GM23338 (cell line): ENCODE measurements around the gene LENEP.

ENCODE experiments used
- CREB1 ChIP-seq: fragments of 250-450 bp; sonication (Bioruptor Pico); IDR thresholded peaks from 2 replicates; pipeline ENCODE4 v1.5.0; 2020; ENCODE audit warnings: low read depth, mild to moderate bottlenecking, moderate library complexity
- ETS1 ChIP-seq: IDR thresholded peaks from 2 replicates; pipeline ENCODE4 v1.6.1; 2016; ENCODE audit warnings: antibody characterized with exemption
- EZH2 ChIP-seq: fragments of 200-600 bp; sonication (generic); IDR thresholded peaks from one replicate; pipeline ENCODE4 v1.8.0; 2017; ENCODE audit warnings: antibody characterized with exemption, mild to moderate bottlenecking, low read depth; ENCODE audit not compliant: unreplicated experiment
- EZH2phosphoT487 ChIP-seq: fragments of 200-600 bp; sonication (generic); IDR thresholded peaks from one replicate; pipeline ENCODE4 v1.8.1; 2018; ENCODE audit warnings: antibody characterized with exemption; ENCODE audit not compliant: unreplicated experiment
- JUNB ChIP-seq: IDR thresholded peaks from one replicate; pipeline ENCODE4 v1.6.1; 2016; ENCODE audit warnings: antibody characterized with exemption; ENCODE audit not compliant: unreplicated experiment
- POLR2AphosphoS5 ChIP-seq: IDR thresholded peaks from 2 replicates; pipeline ENCODE4 v1.6.1; 2016; ENCODE audit warnings: antibody characterized with exemption, low read depth
- REST ChIP-seq: IDR thresholded peaks from one replicate; pipeline ENCODE4 v1.6.1; 2018; ENCODE audit warnings: antibody characterized with exemption; ENCODE audit not compliant: unreplicated experiment
- STAT1 ChIP-seq: IDR thresholded peaks from one replicate; pipeline ENCODE4 v1.6.1; 2016; ENCODE audit warnings: antibody characterized with exemption; ENCODE audit not compliant: unreplicated experiment
- ZNF114 ChIP-seq: fragments of 250-450 bp; sonication (Bioruptor Pico); IDR thresholded peaks from 2 replicates; pipeline ENCODE4 v1.5.0; 2020; ENCODE audit warnings: mild to moderate bottlenecking, moderate library complexity
- ZNF331 ChIP-seq: fragments of 250-450 bp; sonication (Bioruptor Pico); IDR thresholded peaks from 2 replicates; pipeline ENCODE4 v1.5.0; 2020; ENCODE audit warnings: low read depth, mild to moderate bottlenecking, moderate library complexity
- TF ChIP-seq, protein P1 (sequence below), 2 experiments: fragments of 200-600 bp in 1 of 2; sonication (generic) in 1 of 2; conservative IDR thresholded peaks; 2 replicates each; pipeline versions ENCODE4 v1.5.1 to v1.6.1; 2016 to 2017; ENCODE audit warnings: antibody characterized with exemption in 2 of 2, low read depth in 2 of 2, mild to moderate bottlenecking in 2 of 2, moderate library complexity in 1 of 2
- TF ChIP-seq, protein P2 (sequence below): fragments of 250-450 bp; sonication (Bioruptor Pico); IDR thresholded peaks from 2 replicates; pipeline ENCODE4 v1.5.0; 2020; ENCODE audit warnings: mild to moderate bottlenecking, moderate library complexity

GRCh38 chr1:154951901-154952657, 41.3 kb upstream of the LENEP start:
- TF ChIP-seq EZH2phosphoT487 (no peak), STAT1 (no peak), POLR2AphosphoS5 (no peak), REST (no peak), EZH2 (no peak), ZNF114 (CRISPR knock-in tag) (no peak), ETS1 (no peak), JUNB (no peak), ZNF331 (CRISPR knock-in tag) (no peak), CREB1 (CRISPR knock-in tag) (no peak)
- TF ChIP-seq, protein P1, sequence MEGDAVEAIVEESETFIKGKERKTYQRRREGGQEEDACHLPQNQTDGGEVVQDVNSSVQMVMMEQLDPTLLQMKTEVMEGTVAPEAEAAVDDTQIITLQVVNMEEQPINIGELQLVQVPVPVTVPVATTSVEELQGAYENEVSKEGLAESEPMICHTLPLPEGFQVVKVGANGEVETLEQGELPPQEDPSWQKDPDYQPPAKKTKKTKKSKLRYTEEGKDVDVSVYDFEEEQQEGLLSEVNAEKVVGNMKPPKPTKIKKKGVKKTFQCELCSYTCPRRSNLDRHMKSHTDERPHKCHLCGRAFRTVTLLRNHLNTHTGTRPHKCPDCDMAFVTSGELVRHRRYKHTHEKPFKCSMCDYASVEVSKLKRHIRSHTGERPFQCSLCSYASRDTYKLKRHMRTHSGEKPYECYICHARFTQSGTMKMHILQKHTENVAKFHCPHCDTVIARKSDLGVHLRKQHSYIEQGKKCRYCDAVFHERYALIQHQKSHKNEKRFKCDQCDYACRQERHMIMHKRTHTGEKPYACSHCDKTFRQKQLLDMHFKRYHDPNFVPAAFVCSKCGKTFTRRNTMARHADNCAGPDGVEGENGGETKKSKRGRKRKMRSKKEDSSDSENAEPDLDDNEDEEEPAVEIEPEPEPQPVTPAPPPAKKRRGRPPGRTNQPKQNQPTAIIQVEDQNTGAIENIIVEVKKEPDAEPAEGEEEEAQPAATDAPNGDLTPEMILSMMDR (conservative IDR thresholded peaks at IDR 0.05; ENCODE audit: low read depth in 2 of 2) = no peak
- TF ChIP-seq, protein P2, sequence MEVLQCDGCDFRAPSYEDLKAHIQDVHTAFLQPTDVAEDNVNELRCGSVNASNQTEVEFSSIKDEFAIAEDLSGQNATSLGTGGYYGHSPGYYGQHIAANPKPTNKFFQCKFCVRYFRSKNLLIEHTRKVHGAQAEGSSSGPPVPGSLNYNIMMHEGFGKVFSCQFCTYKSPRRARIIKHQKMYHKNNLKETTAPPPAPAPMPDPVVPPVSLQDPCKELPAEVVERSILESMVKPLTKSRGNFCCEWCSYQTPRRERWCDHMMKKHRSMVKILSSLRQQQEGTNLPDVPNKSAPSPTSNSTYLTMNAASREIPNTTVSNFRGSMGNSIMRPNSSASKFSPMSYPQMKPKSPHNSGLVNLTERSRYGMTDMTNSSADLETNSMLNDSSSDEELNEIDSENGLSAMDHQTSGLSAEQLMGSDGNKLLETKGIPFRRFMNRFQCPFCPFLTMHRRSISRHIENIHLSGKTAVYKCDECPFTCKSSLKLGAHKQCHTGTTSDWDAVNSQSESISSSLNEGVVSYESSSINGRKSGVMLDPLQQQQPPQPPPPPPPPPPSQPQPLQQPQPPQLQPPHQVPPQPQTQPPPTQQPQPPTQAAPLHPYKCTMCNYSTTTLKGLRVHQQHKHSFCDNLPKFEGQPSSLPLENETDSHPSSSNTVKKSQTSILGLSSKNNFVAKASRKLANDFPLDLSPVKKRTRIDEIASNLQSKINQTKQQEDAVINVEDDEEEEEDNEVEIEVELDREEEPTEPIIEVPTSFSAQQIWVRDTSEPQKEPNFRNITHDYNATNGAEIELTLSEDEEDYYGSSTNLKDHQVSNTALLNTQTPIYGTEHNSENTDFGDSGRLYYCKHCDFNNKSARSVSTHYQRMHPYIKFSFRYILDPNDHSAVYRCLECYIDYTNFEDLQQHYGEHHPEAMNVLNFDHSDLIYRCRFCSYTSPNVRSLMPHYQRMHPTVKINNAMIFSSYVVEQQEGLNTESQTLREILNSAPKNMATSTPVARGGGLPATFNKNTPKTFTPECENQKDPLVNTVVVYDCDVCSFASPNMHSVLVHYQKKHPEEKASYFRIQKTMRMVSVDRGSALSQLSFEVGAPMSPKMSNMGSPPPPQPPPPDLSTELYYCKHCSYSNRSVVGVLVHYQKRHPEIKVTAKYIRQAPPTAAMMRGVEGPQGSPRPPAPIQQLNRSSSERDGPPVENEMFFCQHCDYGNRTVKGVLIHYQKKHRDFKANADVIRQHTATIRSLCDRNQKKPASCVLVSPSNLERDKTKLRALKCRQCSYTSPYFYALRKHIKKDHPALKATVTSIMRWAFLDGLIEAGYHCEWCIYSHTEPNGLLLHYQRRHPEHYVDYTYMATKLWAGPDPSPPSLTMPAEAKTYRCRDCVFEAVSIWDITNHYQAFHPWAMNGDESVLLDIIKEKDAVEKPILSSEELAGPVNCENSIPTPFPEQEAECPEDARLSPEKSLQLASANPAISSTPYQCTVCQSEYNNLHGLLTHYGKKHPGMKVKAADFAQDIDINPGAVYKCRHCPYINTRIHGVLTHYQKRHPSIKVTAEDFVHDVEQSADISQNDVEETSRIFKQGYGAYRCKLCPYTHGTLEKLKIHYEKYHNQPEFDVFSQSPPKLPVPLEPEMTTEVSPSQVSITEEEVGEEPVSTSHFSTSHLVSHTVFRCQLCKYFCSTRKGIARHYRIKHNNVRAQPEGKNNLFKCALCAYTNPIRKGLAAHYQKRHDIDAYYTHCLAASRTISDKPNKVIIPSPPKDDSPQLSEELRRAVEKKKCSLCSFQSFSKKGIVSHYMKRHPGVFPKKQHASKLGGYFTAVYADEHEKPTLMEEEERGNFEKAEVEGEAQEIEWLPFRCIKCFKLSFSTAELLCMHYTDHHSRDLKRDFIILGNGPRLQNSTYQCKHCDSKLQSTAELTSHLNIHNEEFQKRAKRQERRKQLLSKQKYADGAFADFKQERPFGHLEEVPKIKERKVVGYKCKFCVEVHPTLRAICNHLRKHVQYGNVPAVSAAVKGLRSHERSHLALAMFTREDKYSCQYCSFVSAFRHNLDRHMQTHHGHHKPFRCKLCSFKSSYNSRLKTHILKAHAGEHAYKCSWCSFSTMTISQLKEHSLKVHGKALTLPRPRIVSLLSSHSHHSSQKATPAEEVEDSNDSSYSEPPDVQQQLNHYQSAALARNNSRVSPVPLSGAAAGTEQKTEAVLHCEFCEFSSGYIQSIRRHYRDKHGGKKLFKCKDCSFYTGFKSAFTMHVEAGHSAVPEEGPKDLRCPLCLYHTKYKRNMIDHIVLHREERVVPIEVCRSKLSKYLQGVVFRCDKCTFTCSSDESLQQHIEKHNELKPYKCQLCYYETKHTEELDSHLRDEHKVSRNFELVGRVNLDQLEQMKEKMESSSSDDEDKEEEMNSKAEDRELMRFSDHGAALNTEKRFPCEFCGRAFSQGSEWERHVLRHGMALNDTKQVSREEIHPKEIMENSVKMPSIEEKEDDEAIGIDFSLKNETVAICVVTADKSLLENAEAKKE (CRISPR knock-in tag) = no peak
